Liver (tissue), 9 donors: ENCODE data around the gene ADCYAP1. TPM values are rescaled to one million over a fixed set of nuclear protein-coding genes. Genes with fewer than 3 reads are reported as not detected.

Experiments used
- DNase-seq: peaks from one replicate; pipeline ENCODE4 v3.0.0-alpha.2; 2017; ENCODE audit warnings: low spot score
- H3K27ac ChIP-seq, 2 donors: one replicate each; pipeline ENCODE4 v1.7.0; 2013; ENCODE audit warnings: inconsistent platforms in 2 of 2, low read length in 2 of 2, control low read depth in 1 of 2, low read depth in 1 of 2, mild to moderate bottlenecking in 1 of 2
- H3K27me3 ChIP-seq, 4 donors: one replicate each; pipeline versions ENCODE4 v1.6.1 to v1.7.0; 2013; ENCODE audit warnings: low read length in 3 of 4, inconsistent platforms in 1 of 4, mild to moderate bottlenecking in 1 of 4, moderate library complexity in 1 of 4; ENCODE audit not compliant: control insufficient read depth in 4 of 4, insufficient read depth in 4 of 4
- H3K36me3 ChIP-seq, 4 donors: one replicate each; pipeline versions ENCODE4 v1.6.1 to v1.7.0; 2013; ENCODE audit warnings: low read length in 3 of 4, mild to moderate bottlenecking in 3 of 4, low read depth in 1 of 4, moderate library complexity in 1 of 4; ENCODE audit not compliant: control insufficient read depth in 4 of 4, insufficient read depth in 3 of 4
- H3K4me1 ChIP-seq, 4 donors: one replicate each; pipeline versions ENCODE4 v1.6.1 to v1.7.0; 2013; ENCODE audit warnings: low read length in 3 of 4, mild to moderate bottlenecking in 3 of 4, moderate library complexity in 1 of 4; ENCODE audit not compliant: control insufficient read depth in 4 of 4, insufficient read depth in 4 of 4
- H3K4me3 ChIP-seq, 3 donors: one replicate each; pipeline versions ENCODE4 v1.6.1 to v1.7.0; 2013; ENCODE audit warnings: low read length in 3 of 3, control low read depth in 1 of 3, low read depth in 1 of 3, mild to moderate bottlenecking in 1 of 3
- H3K9ac ChIP-seq, 2 donors: one replicate each; pipeline ENCODE4 v1.7.0; 2013; ENCODE audit warnings: low read length in 2 of 2, mild to moderate bottlenecking in 2 of 2, moderate library complexity in 2 of 2, control low read depth in 1 of 2, low read depth in 1 of 2
- H3K9me3 ChIP-seq, 4 donors: one replicate each; pipeline versions ENCODE4 v1.6.1 to v1.7.0; 2013; ENCODE audit warnings: low read length in 3 of 4; ENCODE audit not compliant: control insufficient read depth in 4 of 4
- ATF3 ChIP-seq: IDR thresholded peaks from 2 replicates; pipeline ENCODE4 v1.6.1; 2016; ENCODE audit warnings: antibody characterized with exemption
- CTCF ChIP-seq: fragments of 150-350 bp; IDR thresholded peaks from 2 replicates; pipeline ENCODE4 v1.5.1; 2017; ENCODE audit warnings: improper control_type of control experiment, low read depth, low read length; ENCODE audit not compliant: missing input control
- EGR1 ChIP-seq, 2 donors: IDR thresholded peaks; 2 replicates each; pipeline ENCODE4 v1.6.1; 2016 to 2018; ENCODE audit warnings: antibody characterized with exemption in 2 of 2, low read depth in 2 of 2
- FOXA1 ChIP-seq: IDR thresholded peaks from 2 replicates; pipeline ENCODE4 v1.6.1; 2016; ENCODE audit warnings: antibody characterized with exemption
- FOXA2 ChIP-seq: IDR thresholded peaks from 2 replicates; pipeline ENCODE4 v1.6.1; 2016; ENCODE audit warnings: antibody characterized with exemption
- GABPA ChIP-seq, 2 donors: IDR thresholded peaks in 1 of 2; conservative IDR thresholded peaks in 1 of 2; 2 replicates each; pipeline ENCODE4 v1.6.1; 2016; ENCODE audit warnings: antibody characterized with exemption in 2 of 2, mild to moderate bottlenecking in 1 of 2, moderate library complexity in 1 of 2
- HNF4A ChIP-seq, 2 donors: conservative IDR thresholded peaks; 2 replicates each; pipeline ENCODE4 v1.6.1; 2016; ENCODE audit warnings: antibody characterized with exemption in 2 of 2, mild to moderate bottlenecking in 2 of 2
- HNF4G ChIP-seq: IDR thresholded peaks from 2 replicates; pipeline ENCODE4 v1.6.1; 2016; ENCODE audit warnings: antibody characterized with exemption
- JUND ChIP-seq, 2 donors: IDR thresholded peaks; 2 replicates each; pipeline ENCODE4 v1.6.1; 2016; ENCODE audit warnings: antibody characterized with exemption in 2 of 2
- NR2F2 ChIP-seq: IDR thresholded peaks from 2 replicates; pipeline ENCODE4 v1.6.1; 2016; ENCODE audit warnings: antibody characterized with exemption
- RAD21 ChIP-seq, 2 donors: IDR thresholded peaks; 2 replicates each; pipeline ENCODE4 v1.6.1; 2016; ENCODE audit warnings: antibody characterized with exemption in 2 of 2, mild to moderate bottlenecking in 2 of 2
- REST ChIP-seq: IDR thresholded peaks from 2 replicates; pipeline ENCODE4 v1.6.1; 2016; ENCODE audit warnings: antibody characterized with exemption, mild to moderate bottlenecking
- RXRA ChIP-seq, 2 donors: IDR thresholded peaks; 2 replicates each; pipeline ENCODE4 v1.6.1; 2017 to 2018; ENCODE audit warnings: antibody characterized with exemption in 2 of 2, mild to moderate bottlenecking in 1 of 2
- SP1 ChIP-seq: IDR thresholded peaks from 2 replicates; pipeline ENCODE4 v1.6.1; 2018; ENCODE audit warnings: antibody characterized with exemption, mild to moderate bottlenecking
- TAF1 ChIP-seq: conservative IDR thresholded peaks from 2 replicates; pipeline ENCODE4 v1.6.1; 2016; ENCODE audit warnings: antibody characterized with exemption, mild to moderate bottlenecking
- YY1 ChIP-seq: IDR thresholded peaks from 2 replicates; pipeline ENCODE4 v1.6.1; 2016; ENCODE audit warnings: antibody characterized with exemption, mild to moderate bottlenecking
- WGBS: extraction: QIAGEN DNeasy Blood & Tissue Kit; methylation state at CpG from one replicate; pipeline ENCODE4 v1.1.7; 2013; 5-methylcytosine and 5-hydroxymethylcytosine counted together
- polyA plus RNA-seq, 2 donors: library from polyadenylated mRNA; stranded (reverse) in 1 of 2; unstranded in 1 of 2; fragments of 200-250 nt in 1 of 2; fragments of >200 nt in 1 of 2; fragmentation: Nextera tagmentation in 1 of 2; extraction: Ambion mirVana in 1 of 2; gene quantifications; one replicate each; pipeline versions ENCODE4 v1.2.1 to v1.2.3, GENCODE V29; 2013 to 2015
- total RNA-seq, 2 donors: library from RNA; depleted of rRNA; stranded (reverse); fragments of >200 nt; gene quantifications; one replicate each; pipeline ENCODE4 v1.2.3, GENCODE V29; 2014
- TF ChIP-seq, protein P1 (sequence below): IDR thresholded peaks from 2 replicates; pipeline ENCODE4 v1.6.1; 2016; ENCODE audit warnings: antibody characterized with exemption
- TF ChIP-seq, protein P2 (sequence below): IDR thresholded peaks from 2 replicates; pipeline ENCODE4 v1.6.1; 2016; ENCODE audit warnings: antibody characterized with exemption
- donor health status: healthy.
- donor health status: healthy.
- donor health status: healthy.
- donor health status: healthy.
- donor health status: healthy.

ADCYAP1 gene
- total and polyA plus RNA-seq, 4 donors = 0.02 to 0.08 TPM; not detected in 2

GRCh38 chr18:955384-956066 is 50.9 kb downstream of the ADCYAP1 start:
- Histone ChIP-seq H3K27me3 (peaks cover 0 to 9% (median 0%) of the 10 kb centered on the region in 4 donors), H3K9ac (no peak overlapping the region), H3K27ac (no peak overlapping the region), H3K9me3 (no peaks in the 10 kb centered on the region), H3K4me1 (no peaks in the 10 kb centered on the region), H3K4me3 (no peak overlapping the region), H3K36me3 (no peaks in the 10 kb centered on the region)
- WGBS = 46% methylated on average over 6 of the region's 6 CpGs
- DNase-seq = no peak
- TF ChIP-seq TAF1 (no peak), FOXA1 (no peak), CTCF (no peak), RXRA (IDR thresholded peaks at IDR 0.05) (no peak), HNF4A (conservative IDR thresholded peaks at IDR 0.05) (no peak), NR2F2 (no peak), SP1 (no peak), ATF3 (no peak), EGR1 (IDR thresholded peaks at IDR 0.05; ENCODE audit: low read depth in 2 of 2) (no peak), FOXA2 (no peak), YY1 (no peak), REST (no peak), RAD21 (IDR thresholded peaks at IDR 0.05) (no peak), HNF4G (no peak), GABPA (IDR thresholded peaks at IDR 0.05 in 1 of 2, conservative IDR thresholded peaks at IDR 0.05 in 1 of 2) (no peak), JUND (IDR thresholded peaks at IDR 0.05) (no peak)
- TF ChIP-seq, protein P1, sequence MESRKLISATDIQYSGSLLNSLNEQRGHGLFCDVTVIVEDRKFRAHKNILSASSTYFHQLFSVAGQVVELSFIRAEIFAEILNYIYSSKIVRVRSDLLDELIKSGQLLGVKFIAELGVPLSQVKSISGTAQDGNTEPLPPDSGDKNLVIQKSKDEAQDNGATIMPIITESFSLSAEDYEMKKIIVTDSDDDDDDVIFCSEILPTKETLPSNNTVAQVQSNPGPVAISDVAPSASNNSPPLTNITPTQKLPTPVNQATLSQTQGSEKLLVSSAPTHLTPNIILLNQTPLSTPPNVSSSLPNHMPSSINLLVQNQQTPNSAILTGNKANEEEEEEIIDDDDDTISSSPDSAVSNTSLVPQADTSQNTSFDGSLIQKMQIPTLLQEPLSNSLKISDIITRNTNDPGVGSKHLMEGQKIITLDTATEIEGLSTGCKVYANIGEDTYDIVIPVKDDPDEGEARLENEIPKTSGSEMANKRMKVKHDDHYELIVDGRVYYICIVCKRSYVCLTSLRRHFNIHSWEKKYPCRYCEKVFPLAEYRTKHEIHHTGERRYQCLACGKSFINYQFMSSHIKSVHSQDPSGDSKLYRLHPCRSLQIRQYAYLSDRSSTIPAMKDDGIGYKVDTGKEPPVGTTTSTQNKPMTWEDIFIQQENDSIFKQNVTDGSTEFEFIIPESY = no peak
- TF ChIP-seq, protein P2, sequence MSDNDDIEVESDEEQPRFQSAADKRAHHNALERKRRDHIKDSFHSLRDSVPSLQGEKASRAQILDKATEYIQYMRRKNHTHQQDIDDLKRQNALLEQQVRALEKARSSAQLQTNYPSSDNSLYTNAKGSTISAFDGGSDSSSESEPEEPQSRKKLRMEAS = no peak
